ENCODE results near the gene TXLNA.

- TF ChIP-seq, protein P1, sequence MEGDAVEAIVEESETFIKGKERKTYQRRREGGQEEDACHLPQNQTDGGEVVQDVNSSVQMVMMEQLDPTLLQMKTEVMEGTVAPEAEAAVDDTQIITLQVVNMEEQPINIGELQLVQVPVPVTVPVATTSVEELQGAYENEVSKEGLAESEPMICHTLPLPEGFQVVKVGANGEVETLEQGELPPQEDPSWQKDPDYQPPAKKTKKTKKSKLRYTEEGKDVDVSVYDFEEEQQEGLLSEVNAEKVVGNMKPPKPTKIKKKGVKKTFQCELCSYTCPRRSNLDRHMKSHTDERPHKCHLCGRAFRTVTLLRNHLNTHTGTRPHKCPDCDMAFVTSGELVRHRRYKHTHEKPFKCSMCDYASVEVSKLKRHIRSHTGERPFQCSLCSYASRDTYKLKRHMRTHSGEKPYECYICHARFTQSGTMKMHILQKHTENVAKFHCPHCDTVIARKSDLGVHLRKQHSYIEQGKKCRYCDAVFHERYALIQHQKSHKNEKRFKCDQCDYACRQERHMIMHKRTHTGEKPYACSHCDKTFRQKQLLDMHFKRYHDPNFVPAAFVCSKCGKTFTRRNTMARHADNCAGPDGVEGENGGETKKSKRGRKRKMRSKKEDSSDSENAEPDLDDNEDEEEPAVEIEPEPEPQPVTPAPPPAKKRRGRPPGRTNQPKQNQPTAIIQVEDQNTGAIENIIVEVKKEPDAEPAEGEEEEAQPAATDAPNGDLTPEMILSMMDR (conservative IDR thresholded peaks at IDR 0.05): no peak
- no peak for TF ChIP-seq ZFX (IDR thresholded peaks at IDR 0.05)
Measured at GRCh38 chr1:32201011-32201855, 21.8 kb downstream of the TXLNA start.

Measured in C4-2B (cell line).